ENCODE measurements around the gene FBXO44.

FBXO44 gene

DNA sequence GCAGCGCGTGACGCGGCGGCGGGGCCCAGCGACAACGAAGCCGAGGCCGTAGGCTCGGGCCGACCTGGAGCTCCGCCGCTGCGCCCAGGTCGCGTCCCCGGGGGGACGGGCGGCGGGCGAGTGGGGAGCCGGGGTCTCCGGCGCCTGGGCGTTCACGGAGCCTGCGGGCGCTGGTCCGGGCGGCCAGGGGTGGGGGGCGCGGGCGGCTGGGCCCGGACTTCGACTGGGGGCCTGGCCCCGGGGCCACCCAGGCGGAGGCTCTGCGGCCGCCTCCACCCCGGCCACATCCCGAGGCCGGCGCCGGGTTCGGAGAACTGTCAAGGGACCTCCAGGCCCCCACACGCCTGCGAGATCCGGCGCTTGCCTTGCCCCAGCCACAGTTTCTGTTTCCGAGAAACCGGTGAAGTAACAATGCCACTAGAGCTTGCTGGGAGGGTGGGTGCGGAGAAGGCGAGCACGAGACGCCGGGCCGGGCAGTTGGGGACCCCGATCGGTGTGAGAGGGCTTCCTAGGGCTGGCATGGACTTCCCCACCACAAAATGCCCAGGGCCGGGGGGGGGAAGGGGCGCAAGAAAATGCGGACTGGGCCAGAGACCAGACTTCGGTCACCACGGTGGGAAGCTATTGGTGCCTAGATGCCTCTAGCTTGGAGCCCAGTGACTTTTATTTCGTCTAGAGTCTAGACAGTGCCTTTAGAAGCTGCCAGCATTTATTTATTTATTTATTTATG, 9.8 kb downstream of the FBXO44 start:
- DNase-seq, result peak; percentile 50

DNA sequence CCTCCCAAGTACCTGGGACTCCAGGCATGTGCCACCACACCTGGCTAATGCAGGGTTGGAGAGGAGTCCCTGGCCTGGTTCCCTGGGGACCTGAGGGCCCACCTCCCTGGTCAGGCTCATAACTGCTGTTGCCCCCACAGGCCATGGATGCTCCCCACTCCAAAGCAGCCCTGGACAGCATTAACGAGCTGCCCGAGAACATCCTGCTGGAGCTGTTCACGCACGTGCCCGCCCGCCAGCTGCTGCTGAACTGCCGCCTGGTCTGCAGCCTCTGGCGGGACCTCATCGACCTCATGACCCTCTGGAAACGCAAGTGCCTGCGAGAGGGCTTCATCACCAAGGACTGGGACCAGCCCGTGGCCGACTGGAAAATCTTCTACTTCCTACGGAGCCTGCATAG, 13.8 kb downstream of the FBXO44 start:
- DNase-seq, result no peak

DNA sequence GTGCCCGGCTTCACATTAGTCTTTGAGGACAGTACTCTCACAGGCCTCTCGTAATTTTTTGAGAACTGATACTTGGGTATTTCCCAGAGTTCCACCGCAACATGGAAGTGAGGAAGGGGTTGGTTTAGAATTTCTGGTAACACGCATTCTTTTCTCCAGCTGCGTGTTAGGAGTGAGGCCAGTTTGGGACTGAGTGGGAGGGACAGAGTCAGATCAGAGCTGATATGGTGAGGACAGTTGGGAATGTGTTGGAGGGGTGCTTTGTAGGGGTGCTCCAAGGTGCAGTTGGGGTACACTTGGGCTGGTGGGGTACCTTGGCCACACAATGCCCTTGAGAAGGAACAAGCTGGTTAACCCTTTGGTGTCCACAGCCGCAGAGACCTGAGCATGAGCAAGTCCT, 16.1 kb downstream of the FBXO44 start:
- DNase-seq, result no peak

DNA sequence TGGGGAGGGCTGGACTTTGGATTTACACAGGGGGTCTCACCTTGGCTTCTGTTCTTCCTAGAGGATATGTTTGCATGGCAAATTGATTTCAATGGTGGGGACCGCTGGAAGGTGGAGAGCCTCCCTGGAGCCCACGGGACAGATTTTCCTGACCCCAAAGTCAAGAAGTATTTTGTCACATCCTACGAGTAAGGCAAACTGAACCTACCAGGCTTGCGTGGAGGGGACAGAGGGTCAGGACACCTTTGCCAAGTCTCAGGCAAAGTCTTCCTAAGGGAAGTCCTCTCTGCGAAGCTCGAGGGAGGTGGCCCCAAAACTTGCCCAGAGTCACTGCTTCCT, 16.5 kb downstream of the FBXO44 start:
- no peak for DNase-seq

DNA sequence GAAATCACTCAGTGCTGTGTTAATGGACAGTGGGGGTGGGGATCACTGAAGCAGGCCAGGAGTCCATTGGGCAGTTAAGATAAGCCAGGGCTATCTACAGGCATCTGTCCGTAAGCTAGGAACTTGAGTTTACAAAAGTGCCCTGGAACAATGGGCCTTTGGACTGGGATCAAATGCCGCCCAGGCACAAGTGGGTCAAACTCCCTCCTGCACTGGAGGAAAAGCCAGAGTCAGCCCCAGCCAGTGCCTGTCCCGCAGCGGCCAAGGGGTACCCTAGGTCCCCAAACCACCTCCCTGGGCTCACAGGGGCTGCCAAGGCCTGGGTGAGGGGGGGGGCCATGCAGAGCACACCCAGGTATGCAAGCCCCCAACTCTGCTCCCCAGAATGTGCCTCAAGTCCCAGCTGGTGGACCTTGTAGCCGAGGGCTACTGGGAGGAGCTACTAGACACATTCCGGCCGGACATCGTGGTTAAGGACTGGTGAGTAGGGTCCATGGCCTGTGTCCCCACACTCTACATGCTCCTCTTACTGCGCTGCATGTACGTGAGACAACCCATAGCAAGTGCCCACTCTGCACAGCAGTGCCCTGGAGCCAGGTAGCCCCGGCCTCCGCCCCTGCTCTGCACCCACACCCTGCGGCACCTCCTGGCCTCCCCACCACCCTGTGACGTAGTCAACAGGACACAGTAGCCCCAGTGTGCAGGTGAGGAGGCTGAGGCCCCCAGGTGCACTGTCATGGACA, 17.0 kb downstream of the FBXO44 start:
- DNase-seq, result no peak

DNA sequence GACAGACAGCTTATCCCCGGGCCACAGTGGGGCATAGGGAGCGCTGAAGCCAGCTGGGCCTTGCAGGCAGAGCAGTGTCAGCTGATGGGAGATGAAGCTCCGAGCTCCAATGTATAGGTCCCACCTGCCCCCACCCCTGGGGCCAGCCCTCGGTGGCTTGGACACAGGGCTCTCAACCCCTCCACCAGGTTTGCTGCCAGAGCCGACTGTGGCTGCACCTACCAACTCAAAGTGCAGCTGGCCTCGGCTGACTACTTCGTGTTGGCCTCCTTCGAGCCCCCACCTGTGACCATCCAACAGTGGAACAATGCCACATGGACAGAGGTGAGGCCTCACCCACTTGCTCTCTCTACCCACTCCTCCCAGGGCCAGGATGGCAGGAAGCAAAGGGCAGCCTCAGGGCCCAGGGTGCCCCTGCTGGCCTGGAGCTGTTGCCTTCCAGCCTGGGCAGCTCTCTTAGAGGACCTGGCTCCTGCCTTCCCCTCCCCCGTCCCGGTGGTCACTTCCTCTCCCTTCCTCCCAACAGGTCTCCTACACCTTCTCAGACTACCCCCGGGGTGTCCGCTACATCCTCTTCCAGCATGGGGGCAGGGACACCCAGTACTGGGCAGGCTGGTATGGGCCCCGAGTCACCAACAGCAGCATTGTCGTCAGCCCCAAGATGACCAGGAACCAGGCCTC, 18.6 kb downstream of the FBXO44 start:
- no peak for DNase-seq

DNA sequence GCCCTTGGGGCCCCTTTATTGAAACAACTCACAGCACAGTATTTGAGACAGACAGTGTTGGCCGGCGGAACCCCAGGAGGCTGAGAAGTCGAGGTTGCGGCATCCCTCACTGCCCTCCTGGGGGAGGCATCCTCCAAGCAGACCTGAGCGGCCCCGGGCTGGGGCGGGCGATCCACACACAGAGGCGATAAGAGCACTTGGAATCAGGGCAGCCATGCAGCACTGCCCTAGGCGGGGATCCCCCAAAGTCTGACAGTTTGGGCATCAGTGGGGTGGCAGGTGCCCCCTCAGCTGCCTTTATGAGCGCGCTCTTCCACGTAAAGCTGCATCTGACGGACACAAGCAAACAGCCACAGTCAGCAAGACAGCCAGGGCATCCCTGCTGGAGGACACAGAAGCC, 19.8 kb downstream of the FBXO44 start:
- DNase-seq, result no peak

DNA sequence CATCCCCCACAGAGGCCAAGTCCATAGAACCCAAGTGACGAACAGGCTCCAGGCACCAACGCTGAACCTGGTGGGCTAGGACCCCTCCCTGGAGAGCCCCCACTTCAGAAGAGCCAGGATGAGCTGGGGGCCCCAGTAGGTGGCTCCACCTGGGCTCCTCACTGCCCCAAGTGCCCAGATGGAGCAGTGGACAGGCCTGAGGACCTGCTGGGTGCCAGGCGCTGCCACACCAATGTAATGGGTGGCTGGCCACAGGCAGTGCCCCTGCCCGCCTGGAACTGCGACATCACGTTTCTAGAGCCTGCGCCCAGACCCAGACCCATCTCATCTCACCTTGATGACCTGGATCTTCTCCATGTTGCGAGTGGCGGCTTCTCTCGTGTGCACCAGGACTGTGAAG, 20.6 kb downstream of the FBXO44 start:
- DNase-seq, result no peak

DNA sequence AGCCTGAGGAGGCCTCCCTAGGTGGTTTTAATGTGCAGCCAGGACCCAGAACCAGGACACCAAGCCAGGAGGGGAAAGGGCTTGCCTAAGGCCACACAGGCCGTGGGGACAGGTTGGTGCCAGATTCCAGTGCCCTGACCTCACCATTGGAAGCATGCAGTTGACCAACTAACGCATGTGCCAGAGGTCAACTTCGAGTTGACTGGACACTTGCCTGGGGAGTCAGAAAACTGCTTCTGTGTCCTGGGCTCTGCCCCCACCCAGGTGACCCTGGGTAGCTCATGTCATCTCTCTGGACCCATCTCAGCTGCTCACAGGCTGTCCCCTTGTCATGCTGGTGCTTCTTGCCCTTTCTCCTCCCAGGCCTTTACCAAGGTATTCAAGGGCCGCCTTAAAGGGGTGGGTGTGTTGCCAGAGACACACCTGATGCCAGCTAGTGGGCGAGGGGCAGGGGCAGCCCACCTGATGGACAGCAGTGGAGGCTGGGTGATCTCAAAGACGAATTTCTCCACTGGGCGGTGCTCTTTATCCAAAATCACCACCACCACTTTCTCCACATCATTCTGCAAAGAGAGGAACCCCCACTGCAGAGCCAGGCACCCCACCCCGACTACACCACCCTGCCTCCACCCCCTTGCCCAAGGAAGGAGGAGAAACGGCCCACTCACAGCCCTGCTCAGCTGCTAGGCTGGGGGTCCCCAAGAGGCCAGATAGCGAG, 21.9 kb downstream of the FBXO44 start:
- DNase-seq, result no peak

DNA sequence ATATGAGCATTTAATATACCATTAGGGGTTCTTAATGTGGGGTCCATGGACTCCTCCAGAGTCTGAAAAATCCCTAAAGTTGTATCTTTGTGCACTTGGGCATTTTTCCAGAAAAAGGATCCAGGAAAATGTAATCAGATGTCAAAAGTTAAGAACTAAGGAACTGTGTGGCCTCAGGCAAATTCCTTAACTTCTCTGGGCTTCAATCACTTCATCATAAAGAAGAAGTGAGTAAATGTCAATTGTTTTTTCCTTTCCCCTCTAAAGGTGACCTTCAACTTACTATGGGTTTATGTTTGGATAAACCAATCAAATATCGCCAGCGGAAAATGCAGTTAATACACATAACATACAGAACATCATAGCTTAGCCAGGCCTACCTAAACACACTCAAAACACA, 23.8 kb downstream of the FBXO44 start:
- DNase-seq, result no peak

DNA sequence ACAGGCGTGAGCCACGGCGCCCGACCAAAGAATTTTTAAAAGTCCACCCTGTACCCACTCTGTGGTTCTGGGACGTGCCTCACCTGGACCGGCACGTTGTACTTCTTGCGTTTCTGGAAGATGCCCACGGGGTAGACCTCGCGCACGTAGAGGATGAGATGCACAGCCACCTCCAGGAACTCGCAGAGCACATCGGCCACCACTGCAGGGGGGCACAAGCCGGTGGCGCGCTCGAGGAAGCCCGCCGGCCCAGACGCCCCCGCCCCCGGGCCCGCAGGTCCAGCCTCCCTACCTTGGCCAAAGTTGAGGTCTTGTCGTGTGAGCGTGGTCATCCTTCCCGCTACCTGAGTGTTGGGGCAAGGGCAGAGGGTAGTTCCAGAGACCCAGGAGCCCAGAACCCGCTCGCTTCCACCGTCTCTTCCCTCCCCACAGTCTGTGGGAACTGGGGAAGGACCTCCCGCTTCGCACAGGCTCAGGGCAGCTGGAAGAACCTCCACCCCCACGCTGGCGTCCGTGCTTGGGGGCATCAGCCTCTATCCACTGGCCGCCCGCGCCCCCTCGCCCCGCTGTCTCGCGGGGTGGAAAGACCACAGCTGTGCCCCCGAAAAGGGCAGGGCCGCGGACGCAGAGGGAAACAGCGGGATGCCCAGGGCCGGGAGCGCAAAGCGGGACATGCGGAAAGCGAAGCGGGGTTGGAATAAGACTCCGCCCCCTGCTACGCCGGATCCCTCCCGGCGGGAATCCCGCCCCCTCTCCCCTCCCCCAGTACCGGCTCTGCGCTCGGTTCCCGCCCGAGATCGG, 25.8 kb downstream of the FBXO44 start:
- peak; percentile 67 for DNase-seq

DNA sequence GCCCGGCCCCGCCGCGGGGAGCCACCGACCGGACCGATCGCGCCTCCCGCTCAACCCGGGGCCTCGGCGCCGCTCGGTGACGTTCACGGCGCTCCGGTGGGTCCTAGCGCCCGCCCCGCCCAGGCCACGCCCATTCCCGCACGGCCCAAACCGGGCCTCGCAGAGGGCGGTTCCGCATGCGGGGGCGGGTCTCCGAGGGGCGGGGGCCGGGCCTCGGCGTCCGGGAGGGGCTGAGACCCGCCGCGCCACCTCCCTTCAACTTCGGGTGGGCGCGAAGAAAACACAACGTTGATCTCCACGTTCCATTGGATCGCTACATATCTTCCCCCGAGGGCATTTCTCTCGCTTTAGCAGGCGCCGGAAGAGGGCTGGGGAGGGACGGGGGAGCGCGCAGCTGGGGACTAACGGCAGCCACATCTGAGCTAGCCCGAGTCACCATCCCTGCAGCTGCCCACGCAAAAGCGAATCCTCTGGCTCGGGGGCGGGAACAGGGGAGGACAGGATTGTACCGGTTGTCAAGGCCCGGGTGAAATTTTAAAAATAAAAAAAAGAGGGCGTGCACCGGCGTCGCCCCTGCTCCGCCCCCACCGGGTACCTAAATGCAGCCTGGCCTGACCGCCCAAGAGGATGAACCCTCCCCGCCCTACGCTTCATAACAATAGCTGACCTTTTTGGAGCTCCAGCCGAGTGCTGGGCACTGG, 26.5 kb downstream of the FBXO44 start, which contains the start of gene MAD2L2:
Gene MAD2L2, minus strand, starts transcription at position 78 of the 701 bp plus-strand sequence. CDS start 547 bp downstream, outside the sequence.
- peak; percentile 96 for DNase-seq

DNA sequence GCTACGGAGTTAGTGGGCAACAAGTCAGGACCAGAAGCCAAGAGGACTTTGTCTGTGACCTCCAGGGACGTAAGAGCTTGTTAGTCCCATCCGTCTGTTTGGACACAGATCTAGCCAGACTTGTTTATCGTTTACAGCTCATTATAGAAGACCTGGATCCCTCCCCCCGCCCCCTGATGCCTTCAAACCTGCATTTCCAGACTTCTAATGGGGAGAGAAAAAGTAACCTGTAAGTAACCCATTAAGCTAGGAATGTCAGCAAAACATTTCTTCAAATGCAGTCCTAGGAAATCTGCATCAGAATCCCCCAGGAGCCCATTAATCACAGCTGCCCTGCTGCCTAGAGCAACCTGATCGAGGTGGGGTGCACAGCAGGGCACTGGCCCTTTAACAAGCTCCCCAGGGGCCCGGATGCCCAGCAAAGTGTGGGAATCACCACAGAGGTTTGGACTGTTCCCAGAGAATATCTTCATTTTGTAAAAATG, 27.7 kb downstream of the FBXO44 start:
- DNase-seq, result peak; percentile 55

DNA sequence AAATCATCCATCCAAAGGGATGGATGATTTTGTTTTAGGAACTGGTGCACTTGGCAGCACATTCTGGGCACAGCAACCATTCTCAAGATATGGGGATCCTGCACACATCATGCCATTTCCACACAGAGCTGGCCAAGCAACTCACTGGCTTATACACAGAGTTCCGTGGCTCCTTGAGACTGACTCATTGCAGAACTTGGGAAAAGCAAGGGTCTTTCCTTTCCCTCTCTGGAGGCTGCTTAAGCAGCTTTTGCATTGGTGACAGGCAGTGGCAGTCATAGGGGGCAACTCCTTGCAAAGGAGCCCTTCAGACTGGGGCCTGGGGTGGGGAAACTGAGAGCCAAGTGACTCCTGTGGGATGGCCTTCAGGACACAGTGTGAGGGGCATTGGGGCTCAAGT, 28.1 kb downstream of the FBXO44 start:
- no peak for DNase-seq

DNA sequence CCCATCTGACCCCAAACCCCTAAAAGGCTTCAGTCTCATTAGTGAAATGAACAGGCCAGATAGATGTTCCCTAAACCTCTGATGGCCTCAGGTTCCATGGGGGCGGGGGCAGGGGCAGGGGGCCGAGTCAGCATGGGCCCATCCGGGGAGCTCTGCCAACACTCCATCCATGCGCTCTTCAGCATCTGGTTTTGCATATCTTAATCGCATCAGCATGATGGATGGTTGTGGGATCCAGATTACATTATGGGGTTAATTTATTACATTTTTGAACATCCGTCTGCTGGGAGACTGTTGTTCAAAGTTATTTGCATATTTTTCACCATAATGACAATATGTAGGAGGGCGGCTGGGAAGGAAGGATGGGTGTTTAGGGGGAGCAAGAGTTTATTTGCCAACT, 29.4 kb downstream of the FBXO44 start:
- DNase-seq, result no peak

DNA sequence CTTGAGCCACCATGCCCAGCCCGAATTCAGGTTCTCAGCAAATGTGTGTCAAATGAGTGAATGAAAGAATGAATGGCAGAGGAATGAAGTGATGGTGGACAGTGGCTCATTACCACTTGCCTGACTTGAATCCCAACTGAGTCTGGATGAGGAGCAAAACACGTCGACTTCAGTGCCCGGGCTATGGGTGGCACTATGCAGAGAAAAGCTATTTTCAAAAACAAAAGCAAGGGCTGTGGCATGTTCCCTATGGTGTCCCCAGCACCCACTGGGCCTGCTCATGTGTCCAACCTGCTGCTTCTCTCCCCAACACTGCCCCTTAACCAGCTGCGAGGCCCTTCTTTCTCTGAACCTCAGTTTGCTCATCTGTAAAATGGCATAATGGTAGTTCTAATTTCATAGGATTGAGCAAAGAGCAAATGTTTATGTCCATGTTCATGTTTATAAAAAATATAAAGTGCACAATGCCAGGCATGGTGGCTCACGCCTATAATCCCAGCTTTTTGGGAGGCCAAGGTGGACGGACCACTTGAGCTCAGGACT, 30.6 kb downstream of the FBXO44 start:
- DNase-seq, result no peak

DNA sequence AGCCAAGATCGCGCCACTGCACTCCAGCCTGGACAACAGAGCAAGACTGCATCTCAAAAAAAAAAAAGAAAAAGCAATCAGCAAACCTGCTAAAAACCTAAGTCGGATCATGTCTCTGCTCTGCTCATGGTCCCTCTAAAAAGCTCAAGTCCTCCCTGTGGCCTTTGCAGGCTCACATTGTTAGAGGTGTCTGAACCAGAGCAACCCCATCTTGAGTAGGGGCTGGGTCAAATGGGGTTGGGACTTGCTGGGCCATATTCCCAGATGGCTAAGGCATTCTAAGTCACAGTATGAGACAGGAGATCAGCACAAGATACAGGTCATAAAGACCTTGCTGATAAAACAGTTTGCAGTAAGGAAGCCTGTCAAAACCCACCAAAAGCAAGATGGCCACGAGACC, 33.8 kb downstream of the FBXO44 start:
- no peak for DNase-seq

DNA sequence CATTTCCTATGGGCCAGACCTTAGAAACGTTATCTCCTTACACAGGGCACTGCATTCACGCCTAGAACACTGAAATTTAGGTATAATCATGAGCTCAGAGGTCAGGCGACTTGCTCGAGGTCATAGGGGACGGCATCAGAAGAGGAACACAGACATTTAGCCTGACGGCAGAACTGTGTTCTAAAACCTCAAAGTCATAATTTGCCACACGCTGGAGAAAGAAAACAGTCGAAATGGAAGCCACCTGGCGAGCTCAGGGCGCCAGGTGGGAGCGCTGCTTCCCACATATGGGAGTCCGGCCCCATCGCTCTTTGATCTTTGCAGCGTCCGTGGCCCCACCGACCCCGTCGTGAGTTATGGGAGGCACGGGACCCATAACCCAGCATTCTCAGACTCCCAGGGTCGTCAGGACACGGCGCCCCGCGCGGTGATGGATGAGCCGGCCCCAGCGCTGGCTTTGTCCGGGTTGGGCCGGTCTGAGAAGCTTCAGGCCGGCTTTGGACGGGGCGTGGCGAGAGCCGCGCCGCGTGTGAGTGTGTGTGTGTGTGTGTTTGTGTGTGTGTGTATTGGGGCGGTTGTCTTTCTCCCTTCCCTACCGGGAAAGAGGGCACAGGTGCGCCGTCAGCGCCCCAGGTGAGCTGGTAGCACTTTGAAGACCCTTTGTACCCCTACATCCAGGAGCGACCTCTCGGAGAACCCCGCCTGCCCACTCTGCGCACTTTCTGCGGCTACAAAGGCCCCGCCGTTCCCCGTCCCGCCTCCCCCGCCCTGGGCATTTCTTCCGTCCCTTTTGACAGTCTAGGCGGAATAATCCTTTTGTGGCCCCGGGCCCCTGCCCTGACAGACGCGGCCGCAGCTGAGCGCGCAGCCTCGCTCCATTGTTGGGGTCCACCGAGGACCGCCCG, 36.0 kb downstream of the FBXO44 start:
- peak; percentile 88 for DNase-seq

DNA sequence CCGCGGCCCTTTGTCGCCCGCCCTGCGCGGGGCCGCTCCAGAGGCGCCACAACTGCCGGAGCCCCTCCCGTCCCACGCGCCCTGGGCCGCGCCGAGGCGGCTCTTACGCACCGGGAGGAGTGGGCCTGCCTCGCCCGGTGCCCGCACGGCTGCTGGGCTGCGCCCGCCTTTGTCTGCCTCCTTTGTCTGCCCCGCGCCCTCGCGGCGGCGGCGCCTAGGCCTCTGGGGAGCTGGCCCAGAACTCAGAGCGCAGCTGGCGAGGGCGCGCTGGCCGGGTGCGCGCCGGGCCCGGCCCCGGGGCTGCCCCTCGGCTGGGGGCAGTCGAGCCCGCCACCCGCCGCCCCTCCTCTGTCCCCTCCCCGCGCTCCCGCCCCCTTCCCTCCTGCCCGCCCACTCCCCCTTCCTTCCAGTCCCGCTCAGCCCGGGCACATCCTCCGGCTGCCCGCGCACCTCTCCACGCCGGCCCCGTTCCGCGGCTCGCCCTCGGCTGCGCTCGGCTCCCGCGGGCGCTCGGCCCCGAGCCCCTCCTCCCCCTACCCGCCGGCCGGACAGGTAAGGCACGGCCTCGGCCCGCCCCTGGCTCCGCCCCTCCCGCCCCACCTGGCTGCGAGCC, 36.7 kb downstream of the FBXO44 start, which contains the start of gene DRAXIN:
Gene DRAXIN, plus strand, starts transcription at position 409 of the 613 bp plus-strand sequence. CDS start 14,549 bp downstream, outside the sequence.
- DNase-seq, result peak; percentile 85

All from NCI-H69 (cell line).